SK-N-SH (cell line): ENCODE results near the gene TIAM2. TPM values are rescaled to one million over a fixed set of nuclear protein-coding genes. Genes with fewer than 3 reads are reported as not detected.

ENCODE experiments used
- CTCF ChIA-PET: fragments of 300-600, 350-600 bp; formaldehyde crosslinking; extraction: SDS; loops from one replicate; lab custom pipeline; 2021; lab: Yijun Ruan, JAX
- POLR2A ChIA-PET: fragments of 350-600 bp; sonication (Branson Sonifier 250); formaldehyde crosslinking; extraction: SDS; loops from one replicate; lab custom pipeline; 2020; ENCODE audit warnings: antibody characterized with exemption, inconsistent platforms; lab: Yijun Ruan, JAX
- DNase-seq: peaks from one replicate; pipeline ENCODE4 v3.0.0; 2012
- H2AFZ ChIP-seq: fragments of 200-600 bp; sonication (generic); 2 replicates; pipeline ENCODE4 v1.8.1; 2016; ENCODE audit warnings: antibody characterized with exemption, mild to moderate bottlenecking, low read depth
- H3F3A ChIP-seq: fragments of 200-600 bp; sonication (generic); replicated peaks from 2 replicates; pipeline ENCODE3; 2016; ENCODE audit warnings: antibody characterized with exemption, mild to moderate bottlenecking; ENCODE audit not compliant: insufficient read depth
- H3K27ac ChIP-seq, 2 experiments: fragments of 200-500 bp in 1 of 2; fragments of 200-600 bp in 1 of 2; sonication (Bioruptor generic) in 1 of 2; sonication (generic), shearing (Covaris generic) in 1 of 2; 2 replicates each; pipeline versions ENCODE4 v1.5.1 to v1.6.1; 2014 to 2016; ENCODE audit warnings: low read depth in 2 of 2, inconsistent platforms in 1 of 2, low read length in 1 of 2, mild to moderate bottlenecking in 1 of 2, mixed read lengths in 1 of 2
- H3K27me3 ChIP-seq: fragments of 200-600 bp; sonication (generic), shearing (Covaris generic); 2 replicates; pipeline ENCODE4 v1.6.1; 2016; ENCODE audit warnings: mixed run types; ENCODE audit not compliant: insufficient read depth
- H3K36me3 ChIP-seq, 2 experiments: fragments of 200-500 bp in 1 of 2; fragments of 200-600 bp in 1 of 2; sonication (Bioruptor generic) in 1 of 2; sonication (generic) in 1 of 2; replicated peaks in 1 of 2; 2 replicates each; pipeline versions ENCODE3 to v1.5.1; 2014 to 2016; ENCODE audit warnings: low read length in 1 of 2, mild to moderate bottlenecking in 1 of 2; ENCODE audit not compliant: insufficient read depth in 2 of 2, control insufficient read depth in 1 of 2
- H3K4me1 ChIP-seq, 2 experiments: fragments of 200-500 bp in 1 of 2; fragments of 200-600 bp in 1 of 2; sonication (Bioruptor generic) in 1 of 2; sonication (generic), shearing (Covaris generic) in 1 of 2; 2 replicates each; pipeline versions ENCODE4 v1.5.1 to v1.6.1; 2014 to 2016; ENCODE audit warnings: low read depth in 1 of 2, low read length in 1 of 2, mixed run types in 1 of 2; ENCODE audit not compliant: insufficient read depth in 2 of 2, control insufficient read depth in 1 of 2
- H3K4me2 ChIP-seq: fragments of 200-600 bp; sonication (generic), shearing (Covaris generic); 2 replicates; pipeline ENCODE4 v1.6.1; 2017; ENCODE audit warnings: mixed run types
- H3K4me3 ChIP-seq, 2 experiments: fragments of 200-500 bp in 1 of 2; fragments of 200-600 bp in 1 of 2; sonication (Bioruptor generic) in 1 of 2; sonication (generic), shearing (Covaris generic) in 1 of 2; 2 replicates each; pipeline versions ENCODE4 v1.5.1 to v1.8.1; 2014 to 2016; ENCODE audit warnings: low read depth in 2 of 2, inconsistent platforms in 1 of 2, low read length in 1 of 2, mild to moderate bottlenecking in 1 of 2, mixed read lengths in 1 of 2, moderate library complexity in 1 of 2
- H3K79me2 ChIP-seq: fragments of 200-600 bp; sonication (generic); 2 replicates; pipeline ENCODE4 v1.8.1; 2017; ENCODE audit warnings: mild to moderate bottlenecking; ENCODE audit not compliant: insufficient read depth
- H3K9ac ChIP-seq: fragments of 200-600 bp; sonication (generic); 2 replicates; pipeline ENCODE4 v1.6.1; 2017; ENCODE audit warnings: mixed run types
- H3K9me2 ChIP-seq: fragments of 200-600 bp; sonication (generic); 2 replicates; pipeline ENCODE4 v1.6.1; 2017; ENCODE audit warnings: mixed run types
- H3K9me3 ChIP-seq: fragments of 200-600 bp; sonication (generic); 2 replicates; pipeline ENCODE4 v1.6.1; 2017; ENCODE audit warnings: mixed run types, mild to moderate bottlenecking, moderate library complexity
- H4K20me1 ChIP-seq: fragments of 200-600 bp; sonication (generic); 2 replicates; pipeline ENCODE4 v1.6.1; 2017; ENCODE audit warnings: mild to moderate bottlenecking, mixed run types; ENCODE audit not compliant: insufficient read depth
- CHD2 ChIP-seq: fragments of 150-350 bp; IDR thresholded peaks from 2 replicates; pipeline ENCODE4 v1.6.1; 2018; ENCODE audit warnings: low read length; ENCODE audit not compliant: partially characterized antibody
- FOXM1 ChIP-seq: IDR thresholded peaks from 2 replicates; pipeline ENCODE4 v1.4.0; 2012; ENCODE audit warnings: low read depth, mild to moderate bottlenecking
- GABPA ChIP-seq: IDR thresholded peaks from 2 replicates; pipeline ENCODE4 v1.4.0; 2012; ENCODE audit warnings: low read depth, mild to moderate bottlenecking
- MEF2A ChIP-seq: IDR thresholded peaks from 2 replicates; pipeline ENCODE4 v1.4.0; 2012; ENCODE audit warnings: low read depth, borderline replicate concordance
- NFIC ChIP-seq: IDR thresholded peaks from 2 replicates; pipeline ENCODE4 v1.4.0; 2012; ENCODE audit warnings: borderline replicate concordance
- POLR2AphosphoS5 ChIP-seq: IDR thresholded peaks from 2 replicates; pipeline ENCODE4 v1.6.1; 2012; ENCODE audit warnings: low read depth, low read length
- RAD21 ChIP-seq: IDR thresholded peaks from 2 replicates; pipeline ENCODE4 v1.6.1; 2012; ENCODE audit warnings: mild to moderate bottlenecking, low read length
- RXRA ChIP-seq: IDR thresholded peaks from 2 replicates; pipeline ENCODE4 v1.4.0; 2012; ENCODE audit warnings: low read depth, mild to moderate bottlenecking, borderline replicate concordance
- SMC3 ChIP-seq: IDR thresholded peaks from 2 replicates; pipeline ENCODE4 v1.6.1; 2012; ENCODE audit warnings: low read depth, low read length, improper control_type of control experiment
- TCF12 ChIP-seq: IDR thresholded peaks from 2 replicates; pipeline ENCODE4 v1.4.0; 2012
- USF1 ChIP-seq: IDR thresholded peaks from 2 replicates; pipeline ENCODE4 v1.4.0; 2012; ENCODE audit warnings: low read depth, borderline replicate concordance
- YY1 ChIP-seq: IDR thresholded peaks from 2 replicates; pipeline ENCODE4 v1.4.0; 2012; ENCODE audit warnings: low read depth, mild to moderate bottlenecking
- WGBS: methylation state at CpG from one replicate; pipeline ENCODE4 v1.1.6; 2017; ENCODE audit warnings: low lambda C conversion rate; 5-methylcytosine and 5-hydroxymethylcytosine counted together
- polyA plus RNA-seq, 3 experiments: library from polyadenylated mRNA; depleted of rRNA; stranded (reverse); fragments of >200 nt; gene quantifications; 2 replicates each; pipeline ENCODE4 v1.2.3, GENCODE V29; 2012
- TF ChIP-seq, protein P1 (sequence below): IDR thresholded peaks from 2 replicates; pipeline ENCODE4 v1.4.0; 2012; ENCODE audit warnings: low read depth
- TF ChIP-seq, protein P2 (sequence below): IDR thresholded peaks from 2 replicates; pipeline ENCODE4 v1.4.0; 2012; ENCODE audit warnings: low read depth, borderline replicate concordance
- TF ChIP-seq, protein P3 (sequence below): fragments of 150-350 bp; IDR thresholded peaks from 2 replicates; pipeline ENCODE4 v1.6.1; 2017; ENCODE audit warnings: antibody characterized with exemption, low read length, low read depth, borderline replicate concordance
- TF ChIP-seq, protein P4 (sequence below): fragments of 150-350 bp; IDR thresholded peaks from 2 replicates; pipeline ENCODE4 v1.6.1; 2016; ENCODE audit warnings: mild to moderate bottlenecking, low read depth, low read length

TIAM2 gene
- polyA plus RNA-seq, 1 of the 3 experiments (the other 2 are of a cell fraction) = 13.6 TPM

DNA sequence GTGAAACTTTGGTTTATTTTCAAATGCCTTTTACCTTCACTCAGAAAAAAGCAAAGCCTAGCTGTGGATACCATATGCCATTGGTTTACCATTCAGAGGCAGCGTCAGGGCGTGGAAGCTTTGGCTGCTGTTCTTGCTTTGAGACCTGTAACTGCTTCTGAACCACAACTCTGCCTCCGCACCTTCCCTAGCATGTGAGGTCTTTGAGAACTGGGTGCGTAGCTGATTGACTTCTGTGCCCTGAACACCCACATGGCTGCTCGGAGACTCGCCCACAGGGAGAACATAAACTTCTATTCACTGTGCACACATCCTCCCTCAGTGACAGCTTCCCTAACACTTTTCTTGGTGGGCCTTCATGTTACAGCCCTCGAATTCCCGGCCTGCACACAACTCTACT is 257.5 kb downstream of the TIAM2 start:
- TF ChIP-seq SMC3 (no peak), GABPA (no peak), MEF2A (no peak), CHD2 (no peak), NFIC (no peak), YY1 (no peak), RAD21 (no peak), FOXM1 (no peak), POLR2AphosphoS5 (no peak), RXRA (no peak)
- TF ChIP-seq, protein P1, sequence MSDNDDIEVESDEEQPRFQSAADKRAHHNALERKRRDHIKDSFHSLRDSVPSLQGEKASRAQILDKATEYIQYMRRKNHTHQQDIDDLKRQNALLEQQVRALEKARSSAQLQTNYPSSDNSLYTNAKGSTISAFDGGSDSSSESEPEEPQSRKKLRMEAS = no peak
- TF ChIP-seq, protein P2, sequence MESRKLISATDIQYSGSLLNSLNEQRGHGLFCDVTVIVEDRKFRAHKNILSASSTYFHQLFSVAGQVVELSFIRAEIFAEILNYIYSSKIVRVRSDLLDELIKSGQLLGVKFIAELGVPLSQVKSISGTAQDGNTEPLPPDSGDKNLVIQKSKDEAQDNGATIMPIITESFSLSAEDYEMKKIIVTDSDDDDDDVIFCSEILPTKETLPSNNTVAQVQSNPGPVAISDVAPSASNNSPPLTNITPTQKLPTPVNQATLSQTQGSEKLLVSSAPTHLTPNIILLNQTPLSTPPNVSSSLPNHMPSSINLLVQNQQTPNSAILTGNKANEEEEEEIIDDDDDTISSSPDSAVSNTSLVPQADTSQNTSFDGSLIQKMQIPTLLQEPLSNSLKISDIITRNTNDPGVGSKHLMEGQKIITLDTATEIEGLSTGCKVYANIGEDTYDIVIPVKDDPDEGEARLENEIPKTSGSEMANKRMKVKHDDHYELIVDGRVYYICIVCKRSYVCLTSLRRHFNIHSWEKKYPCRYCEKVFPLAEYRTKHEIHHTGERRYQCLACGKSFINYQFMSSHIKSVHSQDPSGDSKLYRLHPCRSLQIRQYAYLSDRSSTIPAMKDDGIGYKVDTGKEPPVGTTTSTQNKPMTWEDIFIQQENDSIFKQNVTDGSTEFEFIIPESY = no peak
- TF ChIP-seq, protein P3, sequence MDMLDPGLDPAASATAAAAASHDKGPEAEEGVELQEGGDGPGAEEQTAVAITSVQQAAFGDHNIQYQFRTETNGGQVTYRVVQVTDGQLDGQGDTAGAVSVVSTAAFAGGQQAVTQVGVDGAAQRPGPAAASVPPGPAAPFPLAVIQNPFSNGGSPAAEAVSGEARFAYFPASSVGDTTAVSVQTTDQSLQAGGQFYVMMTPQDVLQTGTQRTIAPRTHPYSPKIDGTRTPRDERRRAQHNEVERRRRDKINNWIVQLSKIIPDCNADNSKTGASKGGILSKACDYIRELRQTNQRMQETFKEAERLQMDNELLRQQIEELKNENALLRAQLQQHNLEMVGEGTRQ = no peak
- TF ChIP-seq, protein P4, sequence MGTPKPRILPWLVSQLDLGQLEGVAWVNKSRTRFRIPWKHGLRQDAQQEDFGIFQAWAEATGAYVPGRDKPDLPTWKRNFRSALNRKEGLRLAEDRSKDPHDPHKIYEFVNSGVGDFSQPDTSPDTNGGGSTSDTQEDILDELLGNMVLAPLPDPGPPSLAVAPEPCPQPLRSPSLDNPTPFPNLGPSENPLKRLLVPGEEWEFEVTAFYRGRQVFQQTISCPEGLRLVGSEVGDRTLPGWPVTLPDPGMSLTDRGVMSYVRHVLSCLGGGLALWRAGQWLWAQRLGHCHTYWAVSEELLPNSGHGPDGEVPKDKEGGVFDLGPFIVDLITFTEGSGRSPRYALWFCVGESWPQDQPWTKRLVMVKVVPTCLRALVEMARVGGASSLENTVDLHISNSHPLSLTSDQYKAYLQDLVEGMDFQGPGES = no peak
- ChIA-PET POLR2A (no interaction called here), CTCF (interaction anchor here (0.9 to 4.7 kb wide), 6 partner anchors 12 to 324 kb away, joined by 3 to 28 read pairs (median 4); no protein-coding TSS in a partner anchor)
- Histone ChIP-seq H4K20me1 (no peaks in the 10 kb centered on the region), H3K9me3 (no peaks in the 10 kb centered on the region), H2AFZ (no peak overlapping the region), H3F3A (peaks cover 10% of the 10 kb centered on the region), H3K4me2 (no peak overlapping the region), H3K79me2 (no peaks in the 10 kb centered on the region), H3K27me3 (no peaks in the 10 kb centered on the region), H3K36me3 (peaks cover 48 to 72% of the 10 kb centered on the region in 2 experiments), H3K27ac (no peak overlapping the region), H3K9me2 (no peaks in the 10 kb centered on the region), H3K4me3 (no peak overlapping the region), H3K9ac (no peak overlapping the region), H3K4me1 (peaks cover 3 to 6% of the 10 kb centered on the region in 2 experiments; a peak in 3 of 4 replicates)
- WGBS = 94% methylated on average over 8 of the region's 8 CpGs
- DNase-seq = no peak

- no peak overlapping the region for H3K4me2 ChIP-seq
- WGBS = 67% methylated on average over 1 of the region's 1 CpG
Measured at GRCh38 chr6:155253337-155253736, 258.2 kb downstream of the TIAM2 start.

More at GRCh38 chr6:155253337-155253736, 258.2 kb downstream of the TIAM2 start:
- H4K20me1 ChIP-seq = no peaks in the 10 kb centered on the region
- H3K36me3 ChIP-seq = peaks cover 55 to 79% of the 10 kb centered on the region in 2 experiments
- no peak overlapping the region for H2AFZ ChIP-seq
- H3K4me1 ChIP-seq = peaks cover 0 to 12% of the 10 kb centered on the region in 2 experiments; a peak in 2 of 4 replicates
- no peak for TF ChIP-seq RAD21
- TF ChIP-seq USF1 = no peak
- 0 out of 2 replicates have a peak, but pooled peaks have one; percentile 10 for TF ChIP-seq TCF12
- H3K27me3 ChIP-seq = no peaks in the 10 kb centered on the region
- ChIA-PET CTCF (interaction anchor here (0.7 to 4.7 kb wide), 4 partner anchors 13 to 325 kb away, joined by 3 to 28 read pairs (median 4); no protein-coding TSS in a partner anchor), POLR2A (no interaction called here)
- H3K9me2 ChIP-seq = no peaks in the 10 kb centered on the region
- no peaks in the 10 kb centered on the region; the same call in 1 of the 2 replicates for H3K79me2 ChIP-seq
- H3K9ac ChIP-seq = no peak overlapping the region
- peaks cover 10% of the 10 kb centered on the region for H3F3A ChIP-seq
- no peak for DNase-seq
- no peak overlapping the region for H3K4me3 ChIP-seq
- H3K27ac ChIP-seq = peak overlapping the region in 1 of 2 experiments; percentile 32; a peak in 2 of 4 replicates
- H3K9me3 ChIP-seq = no peaks in the 10 kb centered on the region
